Lung (tissue), 12 donors: ENCODE measurements around the gene DCDC2C. TPM values are rescaled to one million over a fixed set of nuclear protein-coding genes. Genes with fewer than 3 reads are reported as not detected.

Experiments
- ATAC-seq: fragments of 200-7000 bp; cut with Tn5 transposase; one replicate; pipeline ENCODE4 v1.9.1; 2020; ENCODE audit warnings: moderate number of reproducible peaks; ENCODE audit not compliant: insufficient read depth, low FRiP score
- DNase-seq, 3 donors: peaks; one replicate each; pipeline ENCODE4 v3.0.0-alpha.2; 2013 to 2017
- H3K27ac ChIP-seq, 2 donors: one replicate each; pipeline ENCODE4 v1.5.1; 2013; ENCODE audit warnings: mild to moderate bottlenecking in 2 of 2, moderate library complexity in 2 of 2, control low read depth in 1 of 2, inconsistent platforms in 1 of 2, low read depth in 1 of 2, low read length in 1 of 2
- H3K27me3 ChIP-seq, 3 donors: one replicate each; pipeline ENCODE4 v1.5.1; 2013; ENCODE audit warnings: low read length in 2 of 3; ENCODE audit not compliant: control insufficient read depth in 3 of 3, insufficient read depth in 3 of 3
- H3K36me3 ChIP-seq, 4 donors: one replicate each; pipeline ENCODE4 v1.5.1; 2013; ENCODE audit warnings: low read length in 4 of 4, mild to moderate bottlenecking in 1 of 4, moderate library complexity in 1 of 4; ENCODE audit not compliant: control insufficient read depth in 4 of 4, insufficient read depth in 4 of 4
- H3K4me1 ChIP-seq, 5 donors: one replicate each; pipeline ENCODE4 v1.5.1; 2013; ENCODE audit warnings: low read length in 5 of 5, mild to moderate bottlenecking in 2 of 5, moderate library complexity in 1 of 5; ENCODE audit not compliant: control insufficient read depth in 5 of 5, insufficient read depth in 5 of 5
- H3K4me3 ChIP-seq: one replicate; pipeline ENCODE4 v1.5.1; 2013; ENCODE audit warnings: mild to moderate bottlenecking, control low read depth, moderate library complexity
- H3K9ac ChIP-seq, 2 donors: one replicate each; pipeline ENCODE4 v1.5.1; 2013; ENCODE audit warnings: low read length in 2 of 2, control low read depth in 1 of 2; ENCODE audit not compliant: insufficient read depth in 1 of 2
- H3K9me3 ChIP-seq, 4 donors: one replicate each; pipeline ENCODE4 v1.5.1; 2013; ENCODE audit warnings: low read length in 3 of 4, mild to moderate bottlenecking in 1 of 4, moderate library complexity in 1 of 4; ENCODE audit not compliant: control insufficient read depth in 4 of 4, insufficient read depth in 3 of 4
- WGBS, 2 donors: extraction: QIAGEN DNeasy Blood & Tissue Kit; methylation state at CpG; one replicate each; pipeline ENCODE4 v1.1.7; 2013; 5-methylcytosine and 5-hydroxymethylcytosine counted together
- polyA plus RNA-seq, 2 donors: library from polyadenylated mRNA; stranded (reverse); fragments of 200-250 nt; gene quantifications; one replicate each; pipeline ENCODE4 v1.2.1, GENCODE V29; 2013
- total RNA-seq, 2 donors: library from RNA; depleted of rRNA in 1 of 2; stranded (reverse); fragments of >200 nt in 1 of 2; gene quantifications; one replicate each; pipeline ENCODE4 v1.2.1, GENCODE V29; 2014 to 2021
- TF ChIP-seq, protein P1 (sequence below): IDR thresholded peaks from 2 replicates; pipeline ENCODE4 v1.5.1; 2012; ENCODE audit warnings: mild to moderate bottlenecking; ENCODE audit errors: control extremely low read depth, extremely low read depth
- donor health status: control.
- donor health status: control.
- donor health status: Bipolar disorder and iron deficiency.
- donor health status: healthy.
- donor health status: DM: yes; HTN: yes; CAD: no.

The DCDC2C gene
- total and polyA plus RNA-seq, 4 donors = 0.37 TPM; not detected in 3

DNA sequence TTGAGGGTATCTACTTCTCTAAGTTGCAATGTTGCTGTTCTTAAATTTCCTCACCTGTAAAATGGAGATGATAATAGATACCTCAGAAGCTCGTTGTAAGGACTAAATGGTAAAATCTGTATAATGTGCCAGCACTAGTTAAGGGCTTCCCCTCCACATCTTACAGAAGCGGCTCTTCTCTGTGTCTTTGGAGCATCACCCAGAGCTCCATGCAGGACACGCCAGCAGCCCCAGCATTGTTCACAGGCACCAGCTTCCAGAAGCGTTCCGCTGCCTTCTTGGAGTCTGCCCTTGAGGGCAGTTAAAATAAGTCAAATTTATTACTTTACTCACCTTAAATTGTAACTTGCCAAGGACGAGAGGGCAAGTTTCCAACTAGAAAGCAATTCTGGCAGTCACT, 5.8 kb downstream of the DCDC2C start:
- ATAC-seq = no peak
- no peak for DNase-seq
- WGBS, 2 donors = 86 to 88% methylated on average over 6 of the region's 6 CpGs
- Histone ChIP-seq H3K27me3 (peaks cover 0 to 16% (median 7%) of the 10 kb centered on the region in 3 donors), H3K36me3 (no peaks in the 10 kb centered on the region), H3K27ac (no peak overlapping the region), H3K4me1 (peaks cover 0 to 14% (median 0%) of the 10 kb centered on the region in 5 donors), H3K9me3 (peaks cover 0 to 2% (median 0%) of the 10 kb centered on the region in 4 donors), H3K9ac (no peak overlapping the region), H3K4me3 (no peak overlapping the region)
- TF ChIP-seq, protein P1, sequence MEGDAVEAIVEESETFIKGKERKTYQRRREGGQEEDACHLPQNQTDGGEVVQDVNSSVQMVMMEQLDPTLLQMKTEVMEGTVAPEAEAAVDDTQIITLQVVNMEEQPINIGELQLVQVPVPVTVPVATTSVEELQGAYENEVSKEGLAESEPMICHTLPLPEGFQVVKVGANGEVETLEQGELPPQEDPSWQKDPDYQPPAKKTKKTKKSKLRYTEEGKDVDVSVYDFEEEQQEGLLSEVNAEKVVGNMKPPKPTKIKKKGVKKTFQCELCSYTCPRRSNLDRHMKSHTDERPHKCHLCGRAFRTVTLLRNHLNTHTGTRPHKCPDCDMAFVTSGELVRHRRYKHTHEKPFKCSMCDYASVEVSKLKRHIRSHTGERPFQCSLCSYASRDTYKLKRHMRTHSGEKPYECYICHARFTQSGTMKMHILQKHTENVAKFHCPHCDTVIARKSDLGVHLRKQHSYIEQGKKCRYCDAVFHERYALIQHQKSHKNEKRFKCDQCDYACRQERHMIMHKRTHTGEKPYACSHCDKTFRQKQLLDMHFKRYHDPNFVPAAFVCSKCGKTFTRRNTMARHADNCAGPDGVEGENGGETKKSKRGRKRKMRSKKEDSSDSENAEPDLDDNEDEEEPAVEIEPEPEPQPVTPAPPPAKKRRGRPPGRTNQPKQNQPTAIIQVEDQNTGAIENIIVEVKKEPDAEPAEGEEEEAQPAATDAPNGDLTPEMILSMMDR = no peak

DNA sequence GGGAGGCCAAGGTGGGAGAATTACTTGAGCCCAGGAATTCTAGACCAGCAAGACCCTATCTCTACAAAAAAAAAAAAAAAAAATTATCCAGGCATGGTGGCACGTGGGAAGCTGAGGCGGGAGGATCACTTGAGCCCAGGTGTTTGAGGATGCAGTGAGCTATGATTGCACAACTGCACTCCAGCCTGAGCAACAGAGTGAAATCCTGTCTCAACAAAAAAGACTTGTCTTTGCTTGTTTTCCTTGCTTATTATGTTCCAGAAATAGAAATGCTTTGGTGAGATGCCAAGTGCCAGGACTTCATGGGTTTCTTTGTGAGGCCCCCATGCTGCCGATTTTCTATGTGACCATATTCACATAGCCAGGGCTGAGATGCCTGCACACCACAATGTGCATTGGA, 9.0 kb downstream of the DCDC2C start:
- Histone ChIP-seq H3K9me3 (peaks cover 0 to 2% (median under 1%) of the 10 kb centered on the region in 4 donors), H3K9ac (no peak overlapping the region), H3K36me3 (no peaks in the 10 kb centered on the region), H3K4me1 (peaks cover 0 to 14% (median 0%) of the 10 kb centered on the region in 5 donors), H3K27me3 (no peaks in the 10 kb centered on the region), H3K4me3 (no peak overlapping the region), H3K27ac (no peak overlapping the region)
- no peak for ATAC-seq
- TF ChIP-seq, protein P1 = no peak
- WGBS, 2 donors = 55 to 71% methylated on average over 3 of the region's 3 CpGs
- DNase-seq = peak in 1 of 3 donors; percentile 37

DNA sequence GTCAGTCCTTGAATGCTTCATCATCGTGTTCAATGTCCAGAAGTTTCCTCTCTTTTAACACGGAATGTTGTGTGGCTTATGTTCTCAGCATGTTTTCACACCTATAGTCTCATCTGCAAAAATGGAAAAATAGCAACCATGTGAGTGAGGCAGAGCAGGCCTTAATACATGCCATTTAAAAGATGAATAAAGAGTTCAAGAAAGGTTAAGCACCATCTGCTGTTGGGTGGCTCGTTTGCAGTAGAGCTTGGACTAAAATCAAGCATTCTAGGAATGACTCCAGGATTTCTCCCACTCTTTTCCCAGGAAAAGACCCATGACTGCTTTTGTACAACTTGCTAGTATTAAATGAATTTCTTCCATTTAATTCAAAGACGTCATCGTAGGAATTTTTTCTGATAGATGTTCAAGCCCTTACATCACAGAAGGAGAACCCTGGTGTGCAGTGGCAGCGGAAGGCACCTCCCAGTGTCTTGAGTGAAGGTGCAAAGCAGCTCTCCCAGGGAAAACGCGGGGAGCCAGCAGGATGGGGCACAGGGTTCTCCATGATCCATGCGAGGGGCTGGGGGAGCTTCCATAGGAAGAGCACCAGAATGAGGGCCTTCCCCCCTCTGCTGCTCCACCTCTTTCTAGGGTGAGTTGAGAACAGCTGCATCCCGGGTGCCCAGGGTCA, 9.6 kb downstream of the DCDC2C start:
- ATAC-seq (no peak), DNase-seq (peak; percentile 37 to 85 (median 82))
- Histone ChIP-seq H3K36me3 (no peaks in the 10 kb centered on the region), H3K9ac (no peak overlapping the region), H3K9me3 (peaks cover 0 to 4% (median 1%) of the 10 kb centered on the region in 4 donors), H3K4me3 (no peak overlapping the region), H3K27ac (no peak overlapping the region), H3K27me3 (no peaks in the 10 kb centered on the region), H3K4me1 (peaks cover 0 to 14% (median 0%) of the 10 kb centered on the region in 5 donors)
- TF ChIP-seq, protein P1 = no peak
- 74 to 82% methylated on average over 10 of the region's 10 CpGs for WGBS, 2 donors
